H1 (cell line): ENCODE measurements around the gene RPL28. TPM values are rescaled to one million over a fixed set of nuclear protein-coding genes. Genes with fewer than 3 reads are reported as not detected.

Experiments
- ASH2L ChIP-seq: fragments of 200-600, 300-600 bp; sonication (generic); IDR thresholded peaks from one replicate; pipeline ENCODE4 v1.7.1; 2017; ENCODE audit warnings: low read length
- ATF2 ChIP-seq: IDR thresholded peaks from 2 replicates; pipeline ENCODE4 v1.6.1; 2012; ENCODE audit warnings: low read length, inconsistent platforms
- BCL11A ChIP-seq, 2 experiments: IDR thresholded peaks; one replicate each; pipeline ENCODE4 v1.6.1; 2011; ENCODE audit warnings: low read depth in 2 of 2, low read length in 2 of 2, mild to moderate bottlenecking in 2 of 2
- BRCA1 ChIP-seq: IDR thresholded peaks from 2 replicates; pipeline ENCODE4 v1.6.1; 2012; ENCODE audit warnings: low read depth, low read length, improper control_type of control experiment
- CEBPB ChIP-seq: IDR thresholded peaks from 2 replicates; pipeline ENCODE4 v1.6.1; 2012; ENCODE audit warnings: low read depth, low read length
- CHD1 ChIP-seq: IDR thresholded peaks from 2 replicates; pipeline ENCODE4 v1.6.1; 2012; ENCODE audit warnings: low read depth, low read length, improper control_type of control experiment
- CREB1 ChIP-seq: IDR thresholded peaks from 2 replicates; pipeline ENCODE4 v1.6.1; 2012; ENCODE audit warnings: inconsistent platforms
- EGR1 ChIP-seq: IDR thresholded peaks from 2 replicates; pipeline ENCODE4 v1.6.1; 2011; ENCODE audit warnings: low read depth, low read length, borderline replicate concordance
- EZH2 ChIP-seq: fragments of 200-600 bp; sonication (generic); IDR thresholded peaks from 2 replicates; pipeline ENCODE4 v1.7.1; 2012; ENCODE audit warnings: low read depth, mild to moderate bottlenecking, moderate library complexity, low read length, inconsistent platforms; ENCODE audit not compliant: severe bottlenecking
- GABPA ChIP-seq: IDR thresholded peaks from 2 replicates; pipeline ENCODE4 v1.6.1; 2011; ENCODE audit warnings: mild to moderate bottlenecking, low read length, moderate library complexity, borderline replicate concordance; ENCODE audit not compliant: insufficient read depth
- HDAC2 ChIP-seq, 2 experiments: fragments of 300-600 bp in 1 of 2; sonication (generic) in 1 of 2; IDR thresholded peaks; 2 replicates each; pipeline ENCODE4 v1.6.1; 2011 to 2012; ENCODE audit warnings: low read depth in 2 of 2, low read length in 2 of 2, mild to moderate bottlenecking in 2 of 2, moderate library complexity in 2 of 2, borderline replicate concordance in 1 of 2, inconsistent platforms in 1 of 2
- MAX ChIP-seq: IDR thresholded peaks from 2 replicates; pipeline ENCODE4 v1.6.1; 2012; ENCODE audit warnings: inconsistent platforms
- NRF1 ChIP-seq: IDR thresholded peaks from 2 replicates; pipeline ENCODE4 v1.6.1; 2011; ENCODE audit warnings: mild to moderate bottlenecking, low read depth, low read length, improper control_type of control experiment
- POLR2A ChIP-seq, 2 experiments: IDR thresholded peaks; 1 replicate in 1 of 2; 2 replicates in 1 of 2; pipeline ENCODE4 v1.6.1; 2011; ENCODE audit warnings: low read depth in 2 of 2, low read length in 2 of 2, mild to moderate bottlenecking in 2 of 2; ENCODE audit errors: control extremely low read depth in 1 of 2
- POLR2AphosphoS5 ChIP-seq: IDR thresholded peaks from 2 replicates; pipeline ENCODE4 v1.6.1; 2011; ENCODE audit warnings: low read depth, low read length
- POU5F1 ChIP-seq: IDR thresholded peaks from 2 replicates; pipeline ENCODE4 v1.6.1; 2011; ENCODE audit warnings: low read depth, mild to moderate bottlenecking, low read length, moderate library complexity
- RAD21 ChIP-seq, 2 experiments: IDR thresholded peaks in 1 of 2; conservative IDR thresholded peaks in 1 of 2; 2 replicates each; pipeline ENCODE4 v1.6.1; 2011; ENCODE audit warnings: low read depth in 2 of 2, low read length in 2 of 2, improper control_type of control experiment in 1 of 2, inconsistent platforms in 1 of 2, mild to moderate bottlenecking in 1 of 2, moderate library complexity in 1 of 2
- SIX5 ChIP-seq: IDR thresholded peaks from 2 replicates; pipeline ENCODE4 v1.6.1; 2011; ENCODE audit warnings: mild to moderate bottlenecking, low read depth, low read length
- SP1 ChIP-seq: IDR thresholded peaks from 2 replicates; pipeline ENCODE4 v1.6.1; 2011; ENCODE audit warnings: low read depth, low read length
- SRF ChIP-seq: IDR thresholded peaks from 2 replicates; pipeline ENCODE4 v1.6.1; 2011; ENCODE audit warnings: mild to moderate bottlenecking, low read depth, low read length, moderate library complexity
- TAF1 ChIP-seq: IDR thresholded peaks from 2 replicates; pipeline ENCODE4 v1.6.1; 2011; ENCODE audit warnings: mild to moderate bottlenecking, low read depth, low read length
- TBP ChIP-seq: IDR thresholded peaks from 2 replicates; pipeline ENCODE4 v1.6.1; 2011; ENCODE audit warnings: low read depth, low read length, improper control_type of control experiment
- YY1 ChIP-seq: IDR thresholded peaks from 2 replicates; pipeline ENCODE4 v1.6.1; 2011; ENCODE audit warnings: low read depth, mild to moderate bottlenecking, low read length
- ZNF274 ChIP-seq: IDR thresholded peaks from 2 replicates; pipeline ENCODE4 v1.7.0; 2012; ENCODE audit warnings: low read length, borderline replicate concordance; ENCODE audit errors: extremely low read depth
- polyA plus RNA-seq, 7 experiments: library from polyadenylated mRNA; depleted of rRNA in 3 of 7; stranded (reverse) in 5 of 7; unstranded in 2 of 7; fragments of >200 nt in 5 of 7; fragments of 200-250 nt in 2 of 7; gene quantifications; 1 replicate in 5 of 7; 2 replicates in 1 of 7; 4 replicates in 1 of 7; pipeline versions ENCODE4 v1.2.1 to v1.2.3, GENCODE V29; 2011 to 2013; ENCODE audit warnings: missing spikeins in 2 of 7, mixed read lengths in 2 of 7
- total RNA-seq: library from RNA; stranded (reverse); fragmentation: NEBNext Ultra II Directional; extraction: Animal tissue kit (Norgen Biotek cat#: 25700); gene quantifications from 2 replicates; pipeline ENCODE4 v1.2.1, GENCODE V29; 2021

The RPL28 gene
- total and polyA plus RNA-seq, 2 of the 8 experiments (the other 6 are each of a cell fraction or from before 2014, with no cell fraction given), result 2,123 to 8,402 TPM

- no peak for TF ChIP-seq SP1
- TF ChIP-seq EGR1, result no peak
- no peak for TF ChIP-seq TBP
- TF ChIP-seq EZH2, result peak; percentile 32
- no peak for TF ChIP-seq TAF1
- no peak for TF ChIP-seq RAD21 (IDR thresholded peaks at IDR 0.05 in 1 of 2, conservative IDR thresholded peaks at IDR 0.05 in 1 of 2; ENCODE audit: low read depth in 2 of 2, low read length in 2 of 2)
- no peak for TF ChIP-seq POU5F1
- TF ChIP-seq BCL11A (IDR thresholded peaks at IDR 0.05; ENCODE audit: low read depth in 2 of 2, low read length in 2 of 2), result no peak
- TF ChIP-seq POLR2AphosphoS5, result no peak
- TF ChIP-seq YY1, result no peak
- peak; percentile 50; the same call in 1 of the 2 replicates for TF ChIP-seq CEBPB
- no peak for TF ChIP-seq ATF2
- TF ChIP-seq CREB1, result no peak
- no peak for TF ChIP-seq CHD1
- no peak for TF ChIP-seq BRCA1
- no peak for TF ChIP-seq GABPA
- TF ChIP-seq ASH2L, result no peak
- TF ChIP-seq ZNF274, result no peak
- no peak for TF ChIP-seq HDAC2 (IDR thresholded peaks at IDR 0.05; ENCODE audit: borderline replicate concordance in 1 of 2, low read depth in 2 of 2, low read length in 2 of 2)
- peak in 1 of 2 experiments; percentile 37; a peak in 1 of 3 replicates for TF ChIP-seq POLR2A (IDR thresholded peaks at IDR 0.05; ENCODE audit: control extremely low read depth in 1 of 2, low read depth in 2 of 2, low read length in 2 of 2)
- no peak for TF ChIP-seq MAX
- no peak for TF ChIP-seq SRF
- no peak for TF ChIP-seq NRF1
- TF ChIP-seq SIX5, result no peak
These were observed 66.4 kb downstream of the RPL28 start (continued) for GRCh38 chr19:55451965-55452748.
